ENCODE results near the gene SLC35E1.

- TF ChIP-seq CTCF (IDR thresholded peaks at IDR 0.05) (no peak), POLR2A (IDR thresholded peaks at IDR 0.05) (no peak)
These were observed 35.1 kb downstream of the SLC35E1 start for GRCh38 chr19:16537111-16537510.

Data from right lobe of liver (tissue), 4 donors.